ENCODE measurements around the gene PTCHD4. TPM values are rescaled to one million over a fixed set of nuclear protein-coding genes. Genes with fewer than 3 reads are reported as not detected.
A peak's percentile ranks its signal among the peaks of the same experiment; 100 is the strongest.

PTCHD4 gene
- total RNA-seq, 1 donor from 2014 or later, result 7.8 TPM

DNA sequence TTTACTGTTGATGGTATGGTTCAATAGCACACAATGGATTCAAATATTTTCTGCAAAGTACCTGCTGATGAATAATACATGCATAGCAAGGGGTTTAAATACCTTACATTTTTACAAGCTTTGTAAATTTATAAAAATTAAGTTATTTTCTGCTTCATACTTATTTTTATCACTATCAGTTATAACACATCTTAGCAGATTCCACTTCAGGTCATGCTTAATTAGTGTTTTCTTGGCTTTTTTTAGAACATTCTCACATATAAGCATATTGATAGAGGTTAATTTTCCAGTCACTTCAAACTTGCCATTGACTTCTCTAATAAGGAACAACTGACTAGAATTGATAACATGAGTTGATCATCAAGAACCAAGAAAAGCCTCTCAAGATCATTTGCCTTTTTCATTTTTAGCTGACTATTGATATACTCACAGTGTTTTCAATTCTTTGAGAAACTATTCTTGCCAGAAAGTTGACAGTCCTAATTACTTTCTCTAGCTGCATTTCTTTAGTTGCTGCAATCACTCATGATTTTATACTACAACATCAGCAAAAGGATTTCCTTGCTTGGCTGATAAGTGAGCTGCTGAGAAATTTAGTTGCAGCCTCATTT is 25.8 kb downstream of the PTCHD4 start:
- no peak for DNase-seq (ENCODE audit: low spot score)
- Mint-ChIP-seq H3K27ac (no peak overlapping the region), H3K4me3 (no peak overlapping the region), H3K27me3 (ENCODE audit: insufficient read depth, low read depth) (no peaks in the 10 kb centered on the region), H3K9me3 (no peaks in the 10 kb centered on the region), H3K36me3 (no peaks in the 10 kb centered on the region), H3K4me1 (peaks cover 2% of the 10 kb centered on the region)
- H3K27ac ChIP-seq, result no peak overlapping the region
- peaks cover 18% of the 10 kb centered on the region for H3K79me2 ChIP-seq (ENCODE audit: low read depth)
- no peak for TF ChIP-seq EZH2phosphoT487 (IDR thresholded peaks at IDR 0.05)
- no peak for TF ChIP-seq EZH2 (IDR thresholded peaks at IDR 0.05)
- TF ChIP-seq, protein P1, sequence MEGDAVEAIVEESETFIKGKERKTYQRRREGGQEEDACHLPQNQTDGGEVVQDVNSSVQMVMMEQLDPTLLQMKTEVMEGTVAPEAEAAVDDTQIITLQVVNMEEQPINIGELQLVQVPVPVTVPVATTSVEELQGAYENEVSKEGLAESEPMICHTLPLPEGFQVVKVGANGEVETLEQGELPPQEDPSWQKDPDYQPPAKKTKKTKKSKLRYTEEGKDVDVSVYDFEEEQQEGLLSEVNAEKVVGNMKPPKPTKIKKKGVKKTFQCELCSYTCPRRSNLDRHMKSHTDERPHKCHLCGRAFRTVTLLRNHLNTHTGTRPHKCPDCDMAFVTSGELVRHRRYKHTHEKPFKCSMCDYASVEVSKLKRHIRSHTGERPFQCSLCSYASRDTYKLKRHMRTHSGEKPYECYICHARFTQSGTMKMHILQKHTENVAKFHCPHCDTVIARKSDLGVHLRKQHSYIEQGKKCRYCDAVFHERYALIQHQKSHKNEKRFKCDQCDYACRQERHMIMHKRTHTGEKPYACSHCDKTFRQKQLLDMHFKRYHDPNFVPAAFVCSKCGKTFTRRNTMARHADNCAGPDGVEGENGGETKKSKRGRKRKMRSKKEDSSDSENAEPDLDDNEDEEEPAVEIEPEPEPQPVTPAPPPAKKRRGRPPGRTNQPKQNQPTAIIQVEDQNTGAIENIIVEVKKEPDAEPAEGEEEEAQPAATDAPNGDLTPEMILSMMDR (IDR thresholded peaks at IDR 0.05), result no peak
- no peaks in the 10 kb centered on the region for H3F3A ChIP-seq (ENCODE audit: low read depth)
- H3K4me2 ChIP-seq, result no peak overlapping the region
- H3K9ac ChIP-seq, result no peak overlapping the region
- no peaks in the 10 kb centered on the region for H3K27me3 ChIP-seq
- no peaks in the 10 kb centered on the region for H4K20me1 ChIP-seq (ENCODE audit: low read depth)
- peaks cover 14% of the 10 kb centered on the region for H3K4me1 ChIP-seq
- no peaks in the 10 kb centered on the region for H3K36me3 ChIP-seq
- H3K9me3 ChIP-seq (ENCODE audit: low read depth), result peaks cover 3% of the 10 kb centered on the region
- no peak overlapping the region for H2AFZ ChIP-seq (replicated peaks)
- no peak overlapping the region for H3K4me3 ChIP-seq

GRCh38 chr6:48084201-48084600 is 26.8 kb downstream of the PTCHD4 start:
- H3K9me3 ChIP-seq (ENCODE audit: low read depth), result peaks cover 3% of the 10 kb centered on the region
- H3K27me3 Mint-ChIP-seq (ENCODE audit: insufficient read depth, low read depth), result no peaks in the 10 kb centered on the region
- H3K9me3 Mint-ChIP-seq, result no peaks in the 10 kb centered on the region
- H3K4me1 Mint-ChIP-seq, result peaks cover 3% of the 10 kb centered on the region
- H3F3A ChIP-seq (ENCODE audit: low read depth), result no peaks in the 10 kb centered on the region
- H3K36me3 ChIP-seq, result no peaks in the 10 kb centered on the region
- no peaks in the 10 kb centered on the region for H3K27me3 ChIP-seq
- H3K9ac ChIP-seq, result no peak overlapping the region
- peaks cover 7% of the 10 kb centered on the region for H3K79me2 ChIP-seq (ENCODE audit: low read depth)
- H3K4me3 Mint-ChIP-seq, result no peak overlapping the region
- peaks cover 16% of the 10 kb centered on the region for H3K4me1 ChIP-seq
- no peak for DNase-seq (ENCODE audit: low spot score)
- no peak overlapping the region for H3K27ac ChIP-seq
- H3K27ac Mint-ChIP-seq, result no peak overlapping the region
- H3K4me2 ChIP-seq, result no peak overlapping the region
- TF ChIP-seq, protein P1 (IDR thresholded peaks at IDR 0.05), result no peak
- TF ChIP-seq EZH2phosphoT487 (IDR thresholded peaks at IDR 0.05), result no peak
- no peak for TF ChIP-seq EZH2 (IDR thresholded peaks at IDR 0.05)
- H3K36me3 Mint-ChIP-seq, result no peaks in the 10 kb centered on the region
- H3K4me3 ChIP-seq, result no peak overlapping the region
- no peaks in the 10 kb centered on the region for H4K20me1 ChIP-seq (ENCODE audit: low read depth)
- no peak overlapping the region for H2AFZ ChIP-seq (replicated peaks)

- H3K4me2 ChIP-seq, result peak overlapping the region; percentile 36
- Mint-ChIP-seq H3K9me3 (peaks cover 6% of the 10 kb centered on the region), H3K36me3 (no peaks in the 10 kb centered on the region), H3K27ac (peak overlapping the region; percentile 1), H3K4me3 (no peak overlapping the region), H3K4me1 (peaks cover 3% of the 10 kb centered on the region), H3K27me3 (ENCODE audit: insufficient read depth, low read depth) (no peaks in the 10 kb centered on the region)
- H3K27me3 ChIP-seq, result no peaks in the 10 kb centered on the region
- H3K4me1 ChIP-seq, result peaks cover 16% of the 10 kb centered on the region
- H3K36me3 ChIP-seq, result no peaks in the 10 kb centered on the region
- no peaks in the 10 kb centered on the region for H4K20me1 ChIP-seq (ENCODE audit: low read depth)
- H3K4me3 ChIP-seq, result no peak overlapping the region
- no peak for TF ChIP-seq EZH2 (IDR thresholded peaks at IDR 0.05)
- TF ChIP-seq EZH2phosphoT487 (IDR thresholded peaks at IDR 0.05), result no peak
- TF ChIP-seq, protein P1 (IDR thresholded peaks at IDR 0.05), result no peak
- H3K9ac ChIP-seq, result no peak overlapping the region
- no peaks in the 10 kb centered on the region for H3K9me3 ChIP-seq (ENCODE audit: low read depth)
- H3K79me2 ChIP-seq (ENCODE audit: low read depth), result no peaks in the 10 kb centered on the region
- peak; percentile 23 for DNase-seq (ENCODE audit: low spot score)
- H3F3A ChIP-seq (ENCODE audit: low read depth), result no peaks in the 10 kb centered on the region
- no peak overlapping the region for H2AFZ ChIP-seq (replicated peaks)
- no peak overlapping the region for H3K27ac ChIP-seq
Measured at GRCh38 chr6:48080227-48081009, 30.6 kb downstream of the PTCHD4 start.

All from neural progenitor cell (in vitro differentiated cells).